H9 (cell line): ENCODE data around the gene C4orf33. TPM values are rescaled to one million over a fixed set of nuclear protein-coding genes. Genes with fewer than 3 reads are reported as not detected.

ENCODE experiments used
- DNase-seq: peaks from one replicate; pipeline ENCODE4 v3.0.0-alpha.2; 2017
- H2AFZ ChIP-seq: one replicate; pipeline ENCODE4 v1.6.1; 2013; ENCODE audit warnings: mild to moderate bottlenecking, low read length, control low read depth, moderate library complexity
- H2AK5ac ChIP-seq: 2 replicates; pipeline ENCODE4 v1.6.1; 2013; ENCODE audit warnings: low read length, control low read depth, mixed read lengths; ENCODE audit not compliant: insufficient read length
- H2BK120ac ChIP-seq: one replicate; pipeline ENCODE4 v1.6.1; 2013; ENCODE audit warnings: low read depth, mild to moderate bottlenecking, low read length, control low read depth, inconsistent platforms; ENCODE audit not compliant: poor library complexity, severe bottlenecking
- H2BK12ac ChIP-seq: 2 replicates; pipeline ENCODE4 v1.6.1; 2013; ENCODE audit warnings: low read length, control low read depth, mixed read lengths, low read depth; ENCODE audit not compliant: insufficient read length
- H2BK15ac ChIP-seq: 2 replicates; pipeline ENCODE4 v1.6.1; 2013; ENCODE audit warnings: low read depth, low read length, control low read depth
- H2BK20ac ChIP-seq: one replicate; pipeline ENCODE4 v1.6.1; 2013; ENCODE audit warnings: low read depth, mild to moderate bottlenecking, low read length, control low read depth, inconsistent platforms; ENCODE audit not compliant: poor library complexity, severe bottlenecking
- H2BK5ac ChIP-seq: 2 replicates; pipeline ENCODE4 v1.6.1; 2013; ENCODE audit warnings: low read length, control low read depth, mixed read lengths; ENCODE audit not compliant: insufficient read length
- H3K14ac ChIP-seq: 2 replicates; pipeline ENCODE4 v1.6.1; 2013; ENCODE audit warnings: low read length, control low read depth; ENCODE audit not compliant: insufficient read depth
- H3K18ac ChIP-seq: 2 replicates; pipeline ENCODE4 v1.6.1; 2013; ENCODE audit warnings: low read depth, mild to moderate bottlenecking, mixed read lengths, low read length, control low read depth; ENCODE audit not compliant: insufficient read length
- H3K23ac ChIP-seq: 2 replicates; pipeline ENCODE4 v1.6.1; 2013; ENCODE audit warnings: low read length, control low read depth, mixed read lengths, low read depth; ENCODE audit not compliant: insufficient read length
- H3K23me2 ChIP-seq: 2 replicates; pipeline ENCODE4 v1.6.1; 2013; ENCODE audit warnings: low read depth, mild to moderate bottlenecking, mixed read lengths, low read length, control low read depth; ENCODE audit not compliant: insufficient read length, poor library complexity, severe bottlenecking
- H3K27ac ChIP-seq: 2 replicates; pipeline ENCODE4 v1.5.1; 2013; ENCODE audit warnings: low read length, control low read depth, mixed read lengths, low read depth; ENCODE audit not compliant: insufficient read length
- H3K27me3 ChIP-seq: 2 replicates; pipeline ENCODE4 v1.6.1; 2013; ENCODE audit warnings: low read length, control low read depth, inconsistent platforms; ENCODE audit not compliant: insufficient read depth
- H3K4ac ChIP-seq: 2 replicates; pipeline ENCODE4 v1.6.1; 2013; ENCODE audit warnings: low read depth, mild to moderate bottlenecking, control low read depth, inconsistent platforms, low read length, moderate library complexity
- H3K4me1 ChIP-seq: 2 replicates; pipeline ENCODE4 v1.6.1; 2013; ENCODE audit warnings: low read length, control low read depth, inconsistent platforms; ENCODE audit not compliant: insufficient read depth
- H3K4me2 ChIP-seq: 2 replicates; pipeline ENCODE4 v1.6.1; 2013; ENCODE audit warnings: low read length, control low read depth, mixed read lengths; ENCODE audit not compliant: insufficient read length, insufficient read depth
- H3K56ac ChIP-seq: 2 replicates; pipeline ENCODE4 v1.6.1; 2013; ENCODE audit warnings: low read depth, mild to moderate bottlenecking, mixed read lengths, low read length, control low read depth; ENCODE audit not compliant: insufficient read length
- H3K79me1 ChIP-seq: 2 replicates; pipeline ENCODE4 v1.6.1; 2013; ENCODE audit warnings: low read depth, mild to moderate bottlenecking, moderate library complexity, low read length, control low read depth, inconsistent platforms; ENCODE audit not compliant: insufficient read depth, poor library complexity, severe bottlenecking
- H3K79me2 ChIP-seq: 2 replicates; pipeline ENCODE4 v1.6.1; 2013; ENCODE audit warnings: low read length, control low read depth, inconsistent platforms; ENCODE audit not compliant: insufficient read depth
- H3K9ac ChIP-seq: 2 replicates; pipeline ENCODE4 v1.6.1; 2013; ENCODE audit warnings: low read length, control low read depth, mixed read lengths; ENCODE audit not compliant: insufficient read length; ENCODE audit errors: extremely low read depth
- H3K9me3 ChIP-seq: one replicate; pipeline ENCODE4 v1.6.1; 2013; ENCODE audit warnings: low read depth, low read length, inconsistent platforms; ENCODE audit not compliant: control insufficient read depth
- H3T11ph ChIP-seq: one replicate; pipeline ENCODE4 v1.6.1; 2013; ENCODE audit warnings: mild to moderate bottlenecking, low read length, control low read depth, inconsistent platforms
- H4K20me1 ChIP-seq: one replicate; pipeline ENCODE4 v1.6.1; 2013; ENCODE audit not compliant: control insufficient read depth, insufficient read length, insufficient read depth
- H4K5ac ChIP-seq: 2 replicates; pipeline ENCODE4 v1.6.1; 2013; ENCODE audit warnings: low read depth, mild to moderate bottlenecking, mixed read lengths, low read length, control low read depth; ENCODE audit not compliant: insufficient read length
- H4K8ac ChIP-seq: replicated peaks from 2 replicates; pipeline ENCODE4 v1.6.1; 2013; ENCODE audit warnings: low read length, control low read depth, mixed read lengths, low read depth; ENCODE audit not compliant: insufficient read length
- H4K91ac ChIP-seq: 2 replicates; pipeline ENCODE4 v1.6.1; 2013; ENCODE audit warnings: low read depth, mild to moderate bottlenecking, moderate library complexity, mixed read lengths, low read length, control low read depth; ENCODE audit not compliant: insufficient read length
- H3K27ac Mint-ChIP-seq, 3 experiments: 2 replicates in 2 of 3; 3 replicates in 1 of 3; pipeline ENCODE4 v1.8.0; 2020 to 2021; ENCODE audit warnings: mixed read lengths in 3 of 3, mild to moderate bottlenecking in 1 of 3, moderate library complexity in 1 of 3
- H3K27me3 Mint-ChIP-seq: 2 replicates; pipeline ENCODE4 v1.8.0; 2021; ENCODE audit warnings: low read depth, mild to moderate bottlenecking, moderate library complexity, mixed read lengths
- H3K36me3 Mint-ChIP-seq, 3 experiments: 2 replicates in 2 of 3; 3 replicates in 1 of 3; pipeline ENCODE4 v1.8.0; 2020 to 2021; ENCODE audit warnings: low read depth in 3 of 3, mixed read lengths in 3 of 3; ENCODE audit not compliant: insufficient read depth in 1 of 3
- H3K4me1 Mint-ChIP-seq, 2 experiments: 2 replicates each; pipeline ENCODE4 v1.8.0; 2020; ENCODE audit warnings: mixed read lengths in 2 of 2
- H3K4me3 Mint-ChIP-seq, 2 experiments: 2 replicates in 1 of 2; 3 replicates in 1 of 2; pipeline ENCODE4 v1.8.0; 2020 to 2021; ENCODE audit warnings: mild to moderate bottlenecking in 2 of 2, mixed read lengths in 2 of 2, moderate library complexity in 1 of 2
- H3K9me3 Mint-ChIP-seq, 2 experiments: 2 replicates in 1 of 2; 3 replicates in 1 of 2; pipeline ENCODE4 v1.8.0; 2020; ENCODE audit warnings: mild to moderate bottlenecking in 2 of 2, mixed read lengths in 2 of 2, moderate library complexity in 1 of 2
- CTCF ChIP-seq: fragments of 200-600 bp; sonication (generic); conservative IDR thresholded peaks from 3 replicates; pipeline ENCODE4 v1.8.0; 2021; ENCODE audit warnings: antibody characterized with exemption, mild to moderate bottlenecking
- whole genome bisulfite sequencing: extraction: QIAGEN DNeasy Blood & Tissue Kit; methylation state at CpG from one replicate; pipeline ENCODE4 v1.1.7; 2013; ENCODE audit warnings: missing lambda C conversion rate, low lambda C conversion rate, mixed read lengths; ENCODE audit not compliant: insufficient read length; ENCODE audit errors: extremely low coverage; 5-methylcytosine and 5-hydroxymethylcytosine counted together
- total RNA-seq: library from RNA; stranded (reverse); gene quantifications from 2 replicates; pipeline ENCODE4 v1.2.1, GENCODE V29; 2021

The C4orf33 gene
- total RNA-seq, 1 experiment from 2014 or later: 7.4 TPM

DNA sequence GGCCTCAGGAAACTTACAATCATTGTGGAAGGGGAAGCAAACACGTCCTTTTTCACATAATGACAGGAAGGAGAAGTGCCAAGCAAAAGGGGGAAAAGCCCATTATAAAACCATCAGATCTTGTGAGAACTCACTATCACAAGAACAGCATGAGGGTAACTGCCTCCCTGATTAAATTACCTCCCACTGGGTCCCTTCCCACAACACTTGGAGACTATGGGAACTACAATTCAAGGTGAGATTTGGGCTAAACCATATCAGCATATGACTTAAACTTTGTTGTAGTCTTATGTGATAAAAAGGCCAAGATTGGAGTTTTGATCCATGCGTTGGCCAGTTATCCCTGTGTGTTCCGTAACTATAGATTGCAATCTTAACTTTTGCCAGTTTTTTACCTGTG, 68.3 kb downstream of the C4orf33 start:
- Histone ChIP-seq H3K9me3 (no peaks in the 10 kb centered on the region), H2AK5ac (no peak overlapping the region), H2BK12ac (no peak overlapping the region), H3K79me2 (no peaks in the 10 kb centered on the region), H3K9ac (no peak overlapping the region), H2BK5ac (no peak overlapping the region), H3K4ac (no peak overlapping the region), H3T11ph (no peak overlapping the region), H4K8ac (no peak overlapping the region), H4K5ac (no peak overlapping the region), H3K23ac (no peak overlapping the region), H3K23me2 (no peaks in the 10 kb centered on the region), H3K79me1 (no peaks in the 10 kb centered on the region), H3K14ac (no peak overlapping the region), H4K20me1 (no peaks in the 10 kb centered on the region), H3K27ac (no peak overlapping the region), H2BK15ac (no peak overlapping the region), H3K4me1 (no peaks in the 10 kb centered on the region), H2AFZ (no peak overlapping the region), H3K18ac (no peak overlapping the region), H4K91ac (no peak overlapping the region), H3K56ac (no peak overlapping the region), H2BK20ac (no peak overlapping the region), H2BK120ac (no peak overlapping the region), H3K4me2 (no peak overlapping the region), H3K27me3 (no peaks in the 10 kb centered on the region)
- H3K4me1 Mint-ChIP-seq: peaks cover 3 to 11% of the 10 kb centered on the region in 2 experiments; a peak in 3 of 4 replicates
- no peak overlapping the region for H3K27ac Mint-ChIP-seq
- H3K9me3 Mint-ChIP-seq: no peaks in the 10 kb centered on the region
- H3K36me3 Mint-ChIP-seq: no peaks in the 10 kb centered on the region
- DNase-seq: no peak
- no CpG with 5 or more reads among the region's 3 CpGs for WGBS
- H3K4me3 Mint-ChIP-seq: no peak overlapping the region
- no peaks in the 10 kb centered on the region for H3K27me3 Mint-ChIP-seq
- TF ChIP-seq CTCF: no peak

Other genes with a start within 250 kb of the C4orf33 start
- gene SCLT1, start 2.6 kb upstream of the C4orf33 start, total RNA-seq: 10.5 and 11.3 TPM in 2 replicates